ENCODE data around the gene ACP7.
"Not testable (repeated sequence)": the region's sequence is repeated elsewhere in the genome, so short reads cannot be mapped to it uniquely, and the experiment has no call there.

The ACP7 gene, protein sequence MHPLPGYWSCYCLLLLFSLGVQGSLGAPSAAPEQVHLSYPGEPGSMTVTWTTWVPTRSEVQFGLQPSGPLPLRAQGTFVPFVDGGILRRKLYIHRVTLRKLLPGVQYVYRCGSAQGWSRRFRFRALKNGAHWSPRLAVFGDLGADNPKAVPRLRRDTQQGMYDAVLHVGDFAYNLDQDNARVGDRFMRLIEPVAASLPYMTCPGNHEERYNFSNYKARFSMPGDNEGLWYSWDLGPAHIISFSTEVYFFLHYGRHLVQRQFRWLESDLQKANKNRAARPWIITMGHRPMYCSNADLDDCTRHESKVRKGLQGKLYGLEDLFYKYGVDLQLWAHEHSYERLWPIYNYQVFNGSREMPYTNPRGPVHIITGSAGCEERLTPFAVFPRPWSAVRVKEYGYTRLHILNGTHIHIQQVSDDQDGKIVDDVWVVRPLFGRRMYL

DNA sequence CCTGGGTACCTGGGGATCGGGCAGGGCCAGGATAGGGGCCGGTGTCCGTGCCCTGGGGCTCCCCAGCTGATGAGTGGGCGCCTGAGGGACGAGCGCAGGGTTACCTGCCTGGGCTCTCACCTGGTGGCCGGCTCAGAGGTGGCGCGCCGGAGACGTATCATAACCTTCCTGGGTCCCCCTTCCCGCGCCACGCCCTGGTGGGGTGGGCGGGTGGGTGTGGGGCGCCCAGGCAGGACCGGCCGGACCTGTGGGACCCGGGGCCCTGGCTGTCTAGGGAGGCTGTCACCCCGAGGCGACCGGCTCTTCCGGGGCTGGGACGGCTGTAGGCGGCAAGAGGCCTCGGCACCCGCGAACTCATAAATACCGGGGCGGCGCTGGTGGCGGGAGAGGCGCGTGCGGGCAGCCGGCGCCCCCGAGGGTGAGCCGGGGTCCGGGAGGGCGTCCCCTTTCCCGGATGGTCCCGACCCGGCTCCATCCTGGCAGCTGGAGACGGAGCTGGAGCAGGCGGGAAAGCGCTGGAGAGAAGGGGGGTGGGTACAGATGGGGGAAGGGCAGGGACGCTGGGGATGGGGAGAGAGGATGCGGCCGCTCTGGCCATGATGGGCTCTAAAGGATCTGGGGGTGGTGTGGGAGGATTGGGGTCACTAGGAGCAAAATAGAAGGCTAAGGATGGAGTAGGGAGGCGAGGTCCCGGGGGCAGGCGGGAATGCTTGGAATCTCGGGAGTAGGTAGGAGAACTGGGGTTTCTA, at the start of gene ACP7:
Gene ACP7 (plus strand): TSS at position 386 of the 749 bp plus-strand sequence. CDS start 902 bp downstream, outside the sequence.
- DNase-seq (ENCODE audit: low read depth in 2 of 2), result peak in 1 of 2 donors; percentile 11

DNA sequence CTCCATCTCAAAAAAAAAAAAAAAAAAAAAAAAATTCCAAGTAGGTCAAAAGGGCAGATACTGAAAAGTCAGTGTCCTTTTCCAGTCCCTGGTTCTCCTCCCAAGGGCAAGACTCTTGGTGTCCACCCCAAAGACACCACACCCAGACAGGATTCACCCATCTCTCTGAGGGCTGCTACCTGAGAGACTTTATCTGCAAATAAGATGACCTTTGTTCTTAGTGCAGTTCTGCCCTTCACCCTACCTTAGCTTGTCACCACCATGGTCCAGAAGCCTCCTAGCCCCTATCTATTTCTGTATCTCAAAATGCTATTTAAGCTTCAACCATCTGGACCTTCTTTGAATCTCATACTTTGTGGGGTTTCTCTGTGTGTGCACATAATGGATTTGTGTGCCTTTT, 47.6 kb upstream of the ACP7 start:
- DNase-seq (ENCODE audit: low read depth in 2 of 2), result no peak

DNA sequence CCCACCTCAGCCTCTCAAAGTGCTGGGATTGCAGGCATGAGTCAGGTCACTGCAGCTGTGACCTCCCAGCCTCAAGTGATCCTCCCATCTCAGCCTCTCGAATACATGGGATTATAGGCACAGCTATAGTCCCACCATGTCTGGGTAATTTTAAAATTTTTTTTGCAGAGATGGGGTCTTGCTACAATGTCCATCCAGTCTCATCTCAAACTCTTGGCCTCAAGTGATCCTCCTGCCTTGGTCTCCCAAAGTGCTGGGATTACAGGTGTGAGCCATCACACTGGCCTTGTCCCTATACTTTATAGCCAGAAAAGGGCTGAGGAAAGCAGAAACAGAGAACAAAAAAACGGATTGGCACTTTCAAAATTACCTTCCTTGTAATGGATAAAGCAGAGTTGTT, 47.0 kb upstream of the ACP7 start:
- DNase-seq (ENCODE audit: low read depth in 2 of 2), result no peak

DNA sequence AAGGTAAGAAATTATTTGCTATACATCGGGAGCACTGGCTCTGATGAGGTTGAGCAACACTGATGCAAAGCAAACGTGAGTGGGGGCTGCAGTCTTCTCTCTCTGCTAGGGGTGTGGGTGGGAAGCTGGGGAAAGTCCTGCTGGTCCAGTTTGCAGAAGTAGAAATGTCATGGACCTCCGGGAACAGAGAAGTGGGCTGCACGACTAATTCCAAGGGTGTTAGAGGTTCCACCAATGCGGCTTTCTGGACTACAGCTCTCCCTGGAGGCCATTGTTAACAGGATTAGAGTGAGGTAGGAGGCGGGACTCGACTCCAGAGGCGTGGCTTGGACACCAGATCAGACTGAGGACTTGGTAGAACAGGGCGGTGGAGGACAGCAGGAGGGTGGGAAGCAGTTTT, 46.1 kb upstream of the ACP7 start:
- no peak for DNase-seq (ENCODE audit: low read depth in 2 of 2)

DNA sequence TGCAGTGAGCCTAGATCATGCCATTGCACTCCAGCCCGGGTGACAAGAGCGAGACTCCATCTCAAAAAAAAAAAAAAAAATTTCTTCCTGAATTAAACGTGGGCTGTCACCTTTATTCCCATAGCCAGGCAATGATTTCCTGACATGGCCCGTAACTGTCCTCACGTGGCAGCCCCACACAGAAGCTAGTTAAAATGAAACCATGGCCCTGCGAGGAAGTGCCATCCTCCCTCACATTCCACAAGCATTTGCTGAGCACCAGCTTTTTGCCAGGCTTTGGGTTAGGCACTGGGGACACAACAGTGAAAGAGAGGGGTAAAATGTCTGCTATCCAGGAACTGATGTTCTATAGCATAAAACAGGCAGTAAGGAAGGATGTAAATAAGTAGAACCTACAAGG, 38.7 kb upstream of the ACP7 start:
- DNase-seq (ENCODE audit: low read depth in 2 of 2), result no peak

DNA sequence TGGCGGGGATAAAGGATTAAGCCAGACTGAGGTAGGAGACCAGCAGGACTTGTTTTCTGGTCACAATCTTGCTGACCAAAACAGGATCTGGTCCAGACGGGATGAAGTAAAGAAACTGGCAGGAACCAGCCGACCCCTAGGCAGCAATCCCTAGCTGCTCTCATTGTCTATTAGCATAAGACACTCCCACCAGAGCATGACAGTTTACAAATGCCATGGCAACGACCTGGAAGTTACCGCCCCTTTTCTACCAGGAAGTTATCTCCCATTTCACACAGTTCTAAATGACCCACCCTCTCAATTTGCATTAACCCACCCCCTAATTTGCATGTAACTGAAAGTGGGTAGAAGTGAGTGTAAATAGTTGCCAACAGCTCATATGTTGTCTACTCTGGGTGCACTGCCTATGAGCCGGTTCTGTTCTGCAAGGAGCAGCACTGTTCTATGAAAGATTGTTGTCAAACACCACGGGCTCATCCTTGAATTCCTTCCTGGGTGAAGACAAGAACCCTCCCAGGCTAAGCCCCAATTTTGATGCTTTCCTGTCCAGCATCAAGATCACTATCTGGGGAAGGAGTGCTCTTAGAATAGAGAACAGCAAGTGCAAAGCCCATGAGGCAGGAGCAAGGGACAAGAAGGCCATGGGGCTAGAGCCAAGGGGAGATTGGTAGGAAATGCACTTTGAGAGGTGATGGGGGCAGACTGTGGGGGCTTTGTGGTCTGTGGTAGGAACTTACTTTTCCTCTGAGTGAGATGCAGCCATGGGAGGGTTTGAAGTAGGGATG, 37.9 kb upstream of the ACP7 start:
- no peak for DNase-seq (ENCODE audit: low read depth in 2 of 2)

DNA sequence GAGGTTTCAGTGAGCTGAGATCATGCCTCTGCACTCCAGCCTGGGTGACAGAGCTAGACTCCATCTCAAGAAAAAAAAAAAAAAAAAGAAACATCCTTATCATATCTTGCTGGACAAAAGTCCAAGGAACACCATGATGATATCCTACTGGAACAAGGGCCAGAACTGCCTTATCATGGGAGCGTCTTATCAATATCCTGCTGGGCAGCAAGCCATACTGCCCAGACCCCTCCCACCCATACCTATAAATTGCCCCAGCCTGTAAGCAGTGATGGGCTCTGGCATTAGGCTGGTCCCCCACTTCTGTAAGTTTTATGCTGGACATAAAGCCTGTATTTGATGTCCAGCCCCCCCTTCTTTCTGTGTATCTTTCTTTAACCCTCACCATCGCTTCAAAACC, 37.1 kb upstream of the ACP7 start:
- no peak for DNase-seq (ENCODE audit: low read depth in 2 of 2)

DNA sequence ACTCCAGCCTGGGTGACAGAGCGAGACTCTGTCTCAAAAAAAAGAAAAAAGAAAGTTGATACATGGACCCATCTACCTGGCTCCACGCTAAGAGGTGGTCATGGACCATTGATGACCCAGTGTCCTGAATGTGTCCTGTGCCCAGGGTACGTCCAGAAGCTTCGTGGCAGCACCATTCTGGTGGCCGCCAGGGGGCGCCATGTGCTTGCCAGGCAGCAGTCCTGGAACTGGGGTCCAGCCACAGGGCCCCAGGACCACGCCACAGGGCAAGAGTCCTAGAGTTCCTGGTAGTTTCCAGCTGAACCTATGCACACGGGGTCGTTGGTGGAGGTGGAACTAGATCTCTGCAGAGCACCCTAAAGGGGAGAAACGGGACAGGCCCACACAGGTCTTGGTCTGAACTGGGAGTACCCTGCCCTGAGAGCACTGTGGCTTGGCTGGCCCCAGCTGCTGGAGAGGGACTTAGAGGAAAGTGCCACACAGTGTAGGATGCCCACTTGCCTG, 31.9 kb upstream of the ACP7 start:
- peak; percentile 47 to 50 for DNase-seq (ENCODE audit: low read depth in 2 of 2)

DNA sequence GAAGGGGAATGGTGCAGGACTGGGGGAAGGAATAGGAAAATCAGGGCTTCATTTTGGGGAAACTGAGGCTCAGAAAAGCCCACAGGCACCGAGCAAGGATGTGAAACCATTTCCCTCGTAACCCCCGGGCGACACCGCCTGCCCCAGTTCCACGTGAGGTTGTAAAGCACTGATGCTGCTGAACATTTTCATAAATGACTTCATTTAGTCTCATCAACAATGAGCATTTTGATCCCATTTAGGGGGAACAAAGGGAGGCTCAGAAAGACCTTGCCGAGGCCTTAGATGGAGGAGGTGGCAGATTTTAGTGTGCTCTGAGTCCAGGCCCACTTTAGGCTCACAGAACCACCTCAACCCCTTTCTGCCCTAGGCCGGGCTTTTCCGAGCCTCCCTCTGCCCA, 31.3 kb upstream of the ACP7 start:
- no peak for DNase-seq (ENCODE audit: low read depth in 2 of 2)

DNA sequence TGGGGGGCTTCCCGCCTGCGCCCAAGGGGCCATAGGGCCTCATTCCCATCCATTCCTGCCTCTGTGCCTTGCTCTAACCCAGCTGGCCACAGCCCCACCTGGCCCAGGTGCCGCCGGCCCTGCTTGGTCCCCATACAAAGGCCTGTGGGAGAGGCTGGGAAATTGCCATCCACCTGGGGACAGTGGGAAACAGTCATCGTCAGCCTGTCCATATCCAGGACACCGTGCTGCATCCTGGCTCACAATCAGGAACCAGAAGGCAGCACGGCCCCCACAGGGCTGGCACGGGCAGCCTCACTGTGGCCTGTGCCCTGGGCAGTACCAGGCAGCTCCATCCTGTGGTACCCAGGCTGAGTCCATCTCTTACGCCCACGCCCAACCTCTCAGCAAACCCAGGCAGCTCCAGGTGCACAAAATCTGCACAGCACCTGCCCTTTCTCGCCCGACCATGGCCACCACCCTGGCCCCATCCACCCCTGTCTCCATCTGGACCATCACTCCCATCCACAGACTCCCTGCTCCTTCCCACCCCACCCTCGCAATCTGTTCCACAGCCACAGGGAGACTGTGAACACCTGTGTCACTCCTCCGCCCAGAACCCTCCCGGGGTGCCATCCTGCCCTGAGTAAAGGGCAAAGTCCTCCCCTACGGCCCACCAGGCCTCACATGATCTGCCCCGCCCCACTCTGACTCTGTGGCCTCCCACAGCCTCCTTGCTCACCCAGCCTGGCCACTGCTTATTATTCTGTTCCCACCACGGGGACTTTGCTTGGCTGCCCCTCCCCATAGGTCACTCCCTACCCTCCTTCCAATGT, 30.7 kb upstream of the ACP7 start:
- DNase-seq (ENCODE audit: low read depth in 2 of 2), result no peak

DNA sequence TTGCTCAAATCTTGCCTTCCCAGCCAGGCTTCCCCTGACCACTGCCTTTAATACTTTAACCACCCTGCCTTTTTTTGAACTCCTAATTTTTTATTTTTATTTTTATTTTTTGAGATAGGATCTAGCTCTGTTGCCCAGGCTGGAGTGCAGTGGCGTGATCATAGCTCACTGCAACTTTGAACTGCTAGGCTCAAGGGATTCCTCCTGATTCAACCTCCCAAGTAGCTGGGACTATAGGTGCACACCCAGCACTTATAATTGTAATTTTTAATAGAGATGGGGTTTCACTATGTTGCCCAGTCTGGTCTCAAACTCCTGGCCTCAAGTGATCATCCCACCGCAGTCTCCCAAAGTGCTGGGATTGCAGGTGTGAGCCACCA, 30.1 kb upstream of the ACP7 start:
- DNase-seq (ENCODE audit: low read depth in 2 of 2), result no peak

DNA sequence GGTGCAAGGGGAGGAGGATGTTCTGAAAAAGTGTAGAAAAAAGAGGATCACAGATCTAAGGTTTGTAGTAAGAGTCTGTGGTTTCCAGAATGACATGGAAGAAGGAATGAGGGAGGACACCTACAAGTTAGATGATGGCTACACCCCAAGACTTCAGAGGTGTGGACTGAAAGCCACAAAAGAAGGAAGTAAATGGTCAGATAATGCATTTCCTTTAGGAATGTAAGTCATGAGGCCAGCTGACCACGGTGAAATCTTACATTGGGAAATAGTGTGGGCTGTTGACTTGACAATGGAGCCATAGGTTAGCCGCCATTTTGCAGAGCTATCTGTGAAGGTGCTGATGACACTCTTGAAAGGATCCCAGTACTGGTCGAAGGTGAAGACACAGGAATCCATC, 26.6 kb upstream of the ACP7 start:
- DNase-seq (ENCODE audit: low read depth in 2 of 2), result no peak

DNA sequence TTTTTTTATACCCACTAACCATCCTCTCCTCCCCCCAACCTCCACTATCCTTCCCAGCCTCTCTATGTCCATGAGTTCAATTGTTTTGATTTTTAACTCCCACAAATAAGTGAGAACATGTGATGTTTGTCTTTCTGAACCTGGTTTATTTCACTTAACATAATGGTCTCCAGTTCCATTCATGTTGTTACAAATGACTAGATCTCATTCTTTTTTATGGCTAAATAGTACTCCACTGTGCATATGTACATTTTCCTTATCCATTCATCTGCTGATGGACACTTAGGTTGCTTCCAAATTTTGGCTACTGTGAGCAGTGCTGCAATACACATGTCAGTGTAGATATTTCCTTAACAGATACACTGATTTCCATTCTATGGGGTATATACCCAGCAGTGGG, 24.9 kb upstream of the ACP7 start:
- no peak for DNase-seq (ENCODE audit: low read depth in 2 of 2)

DNA sequence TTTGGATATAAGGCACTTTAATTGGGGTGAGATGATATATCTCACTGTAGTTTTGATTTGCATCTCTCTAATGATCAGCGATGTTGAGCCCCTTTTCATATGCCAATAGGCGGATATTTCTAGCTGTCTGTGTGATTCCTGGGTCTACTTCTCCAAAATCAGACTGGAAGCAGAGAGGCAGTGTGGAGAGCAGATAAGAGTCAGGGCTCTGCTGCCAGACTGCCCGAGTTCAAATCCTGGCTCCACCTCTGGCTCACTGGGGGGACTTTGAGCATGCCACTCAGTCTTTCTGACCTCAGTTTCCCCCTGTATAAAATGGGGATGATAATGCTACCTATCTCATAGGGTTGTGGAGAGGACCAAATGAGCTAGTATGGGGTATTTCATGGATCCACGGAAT, 24.0 kb upstream of the ACP7 start:
- DNase-seq (ENCODE audit: low read depth in 2 of 2), result no peak

DNA sequence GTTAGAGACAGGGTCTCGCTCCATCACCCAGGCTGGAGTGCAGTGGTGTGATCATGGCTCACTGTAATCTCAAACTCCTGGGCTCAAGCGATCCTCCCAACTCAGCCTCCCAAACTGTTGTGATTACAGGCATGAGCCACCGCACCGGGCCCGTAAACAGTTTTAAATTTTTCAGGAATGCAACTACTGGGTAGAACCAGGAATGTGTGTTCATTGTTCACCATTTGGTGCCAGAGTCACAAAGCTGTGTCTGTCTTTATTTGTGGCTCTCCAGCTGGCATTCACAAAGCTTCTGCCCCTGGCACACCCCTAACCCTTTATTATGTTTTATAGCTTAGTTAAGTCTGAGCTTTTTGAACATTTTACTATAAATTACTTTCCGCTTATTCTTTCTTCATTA, 19.8 kb upstream of the ACP7 start:
- DNase-seq (ENCODE audit: low read depth in 2 of 2), result no peak

DNA sequence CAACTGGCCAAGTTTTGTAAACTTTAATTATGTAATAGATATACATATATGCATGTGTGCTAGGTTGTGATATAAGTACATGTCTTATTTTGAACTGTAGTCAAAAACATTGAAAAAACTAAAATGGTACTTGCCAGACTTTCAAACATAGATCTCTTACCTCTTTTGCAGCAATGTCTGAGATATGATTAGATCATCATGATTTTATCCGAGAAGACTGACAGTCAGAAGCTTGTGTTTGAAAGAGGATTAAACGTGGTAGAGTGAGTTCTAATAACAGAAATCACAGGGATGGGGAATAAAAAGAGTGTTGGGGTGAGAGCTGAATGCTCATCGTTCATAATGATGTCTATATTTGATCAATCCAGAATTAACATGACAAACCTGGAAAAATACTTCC, 18.2 kb upstream of the ACP7 start:
- DNase-seq (ENCODE audit: low read depth in 2 of 2), result no peak

DNA sequence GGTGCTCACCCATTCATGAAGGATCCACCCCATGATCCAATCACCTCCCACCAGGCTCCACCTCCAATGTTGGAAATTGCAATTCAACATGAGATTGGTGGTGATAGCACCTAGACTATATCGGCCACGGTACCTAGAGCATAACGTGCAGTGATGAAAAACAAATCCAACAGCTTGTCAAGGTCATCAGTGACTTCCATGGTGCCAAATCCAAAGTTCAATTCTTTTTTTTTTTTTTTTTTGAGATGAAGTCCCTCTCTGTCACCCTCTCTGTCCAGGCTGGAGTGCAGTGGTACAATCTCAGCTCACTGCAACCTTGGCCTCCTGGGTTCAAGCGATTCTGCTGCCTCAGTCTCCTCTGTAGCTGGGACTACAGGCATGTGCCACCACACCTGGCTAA, 17.1 kb upstream of the ACP7 start:
- DNase-seq (ENCODE audit: low read depth in 2 of 2), result no peak

DNA sequence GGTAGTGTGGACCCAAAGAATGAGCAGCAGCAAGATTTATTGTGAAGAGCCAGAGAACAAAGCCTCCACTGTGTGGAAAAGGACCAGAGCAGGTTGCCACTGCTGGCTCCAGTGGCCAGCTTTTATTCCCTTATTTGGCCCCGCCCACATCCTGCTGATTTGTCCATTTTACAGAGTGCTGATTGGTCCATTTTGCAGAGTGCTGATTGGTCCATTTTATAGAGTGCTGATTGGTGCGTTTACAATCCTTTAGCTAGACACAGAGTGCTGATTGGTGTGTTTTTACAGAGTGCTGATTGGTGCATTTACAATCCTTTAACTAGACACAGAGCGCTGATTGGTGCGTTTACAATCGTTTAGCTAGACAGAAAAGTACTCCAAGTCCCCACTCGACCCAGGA, 15.9 kb upstream of the ACP7 start:
- not testable (repeated sequence) for DNase-seq (ENCODE audit: low read depth in 2 of 2)

DNA sequence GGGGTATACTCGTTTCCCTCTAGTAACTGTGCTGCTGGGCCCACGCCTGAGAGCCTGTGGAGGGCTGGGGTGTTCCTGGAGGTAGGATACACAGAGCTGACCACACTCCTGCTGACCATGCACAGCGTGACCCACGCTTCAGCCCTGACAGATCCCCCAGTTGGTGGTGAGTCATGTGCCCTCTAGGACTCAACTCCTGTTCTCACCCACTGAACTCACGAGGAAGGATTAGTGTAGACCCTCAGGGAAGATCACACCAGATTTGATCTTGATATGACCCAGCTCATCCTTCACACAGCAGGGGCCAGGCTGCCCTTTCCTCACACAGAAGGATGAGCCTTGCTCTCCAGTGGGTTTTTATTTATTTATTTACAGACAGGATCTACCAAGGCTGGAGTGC, 13.3 kb upstream of the ACP7 start:
- DNase-seq (ENCODE audit: low read depth in 2 of 2), result no peak

DNA sequence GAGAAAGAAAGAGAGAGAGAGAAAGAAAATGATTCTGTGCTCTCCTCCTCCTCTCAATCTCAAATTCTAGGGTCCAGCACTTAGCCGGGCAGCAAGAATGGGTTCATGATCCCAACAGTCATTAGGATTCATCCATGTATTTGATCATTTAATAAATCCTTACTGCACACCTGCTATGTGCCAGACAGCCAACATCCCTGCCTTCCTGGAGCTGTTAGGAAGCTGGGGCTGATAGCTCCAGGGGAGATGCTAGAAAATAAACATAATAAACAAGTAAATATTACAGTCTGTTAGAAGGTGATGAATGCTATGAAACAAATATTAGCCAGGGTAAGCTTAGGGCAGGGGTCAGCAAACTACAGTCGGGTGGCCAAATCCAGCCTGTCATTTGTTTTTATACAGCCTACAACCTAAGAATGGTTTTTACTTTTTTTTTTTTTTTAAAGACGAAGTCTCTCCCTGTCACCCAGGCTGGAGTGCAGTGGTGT, 9.9 kb upstream of the ACP7 start:
- DNase-seq (ENCODE audit: low read depth in 2 of 2), result no peak

DNA sequence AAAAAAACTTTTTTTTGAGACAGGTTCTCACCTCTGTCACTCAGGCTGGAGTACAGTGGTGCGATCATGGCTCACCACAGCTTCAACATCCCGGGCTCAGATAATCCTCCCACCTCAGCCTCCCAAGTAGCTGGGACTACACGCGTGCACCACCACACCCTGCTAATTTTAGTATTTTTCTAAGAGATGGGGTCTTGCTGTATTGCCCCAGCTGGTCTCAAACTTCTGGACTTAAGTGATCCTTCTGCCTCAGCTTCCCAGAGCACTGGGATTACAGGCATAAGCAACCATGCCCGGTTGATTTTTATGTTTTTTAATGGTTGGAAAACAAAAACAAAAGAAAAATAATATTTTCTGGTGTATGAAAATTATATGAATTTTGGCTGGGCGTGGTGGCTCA, 9.2 kb upstream of the ACP7 start:
- no peak for DNase-seq (ENCODE audit: low read depth in 2 of 2)
